Measurements from ENCODE around the gene MOB3C. TPM values are rescaled to one million over a fixed set of nuclear protein-coding genes. Genes with fewer than 3 reads are reported as not detected.

The MOB3C gene
- total RNA-seq, 1 donor from 2014 or later, result 30.2 TPM

GRCh38 chr1:46643368-46643775 lies 26.8 kb upstream of the MOB3C start:
- Histone ChIP-seq H3K9me3 (no peaks in the 10 kb centered on the region), H3K4me3 (no peak overlapping the region), H3K36me3 (peaks cover 18% of the 10 kb centered on the region), H3K4me1 (no peaks in the 10 kb centered on the region), H3K27me3 (ENCODE audit: low read depth) (no peaks in the 10 kb centered on the region), H3K27ac (no peak overlapping the region)
- ATAC-seq (no peak), DNase-seq (no peak)
- no peak for TF ChIP-seq CTCF (IDR thresholded peaks at IDR 0.05)
- intact Hi-C loops (cut with DNase I), result no loop called here

DNA sequence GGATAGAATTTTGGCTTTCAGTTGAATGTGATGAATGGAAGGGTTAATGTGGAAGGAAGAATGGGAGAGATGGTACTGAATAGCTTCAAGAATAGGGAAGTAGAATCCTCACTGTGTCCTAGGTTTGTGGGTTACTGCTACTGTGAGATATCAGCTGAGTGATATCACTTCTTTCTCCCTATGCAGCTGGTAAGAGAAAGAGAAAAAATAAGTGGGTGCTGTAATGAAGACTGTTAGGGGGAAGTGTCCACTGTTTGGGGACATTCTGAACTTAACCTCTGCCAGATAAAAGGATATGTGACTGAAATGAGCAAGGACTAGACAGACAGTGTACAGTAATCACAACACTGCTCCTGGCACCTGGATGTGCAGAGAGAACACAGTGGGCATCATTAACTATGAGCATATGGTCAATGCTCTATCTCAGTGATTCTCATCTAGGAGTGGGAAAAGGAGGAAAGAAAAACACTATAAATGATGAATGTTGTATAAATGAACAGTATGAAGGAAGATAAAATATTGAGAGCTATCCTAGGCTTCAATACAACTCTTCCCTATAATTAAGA lies 25.6 kb upstream of the MOB3C start:
- no peak overlapping the region for H3K27ac ChIP-seq
- intact Hi-C loops (cut with DNase I), result no loop called here
- no peak for ATAC-seq
- no peaks in the 10 kb centered on the region for H3K27me3 ChIP-seq (ENCODE audit: low read depth)
- peaks cover 12% of the 10 kb centered on the region for H3K36me3 ChIP-seq
- H3K4me1 ChIP-seq, result no peaks in the 10 kb centered on the region
- H3K9me3 ChIP-seq, result no peaks in the 10 kb centered on the region
- TF ChIP-seq CTCF (IDR thresholded peaks at IDR 0.05), result no peak
- H3K4me3 ChIP-seq, result no peak overlapping the region
- no peak for DNase-seq

DNA sequence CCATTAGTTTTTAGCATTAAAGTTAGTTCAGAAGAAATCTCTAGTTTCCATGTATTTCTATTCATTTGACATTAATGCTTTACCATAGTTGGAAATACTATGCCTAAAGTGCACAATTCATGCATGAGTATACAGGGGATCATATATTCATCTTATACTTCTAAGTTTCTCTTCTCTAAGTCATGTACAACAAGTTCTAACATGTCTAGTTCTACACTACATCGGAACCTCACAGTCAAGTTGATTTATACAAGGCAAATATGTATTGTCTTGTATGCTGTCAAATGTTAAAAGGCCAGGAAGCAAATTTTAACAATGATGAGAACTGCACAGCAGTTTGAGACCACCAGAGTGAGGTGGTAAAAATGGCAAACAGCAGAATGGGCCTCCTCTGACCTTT lies 22.9 kb upstream of the MOB3C start:
- TF ChIP-seq CTCF (IDR thresholded peaks at IDR 0.05), result no peak
- no peak overlapping the region for H3K4me3 ChIP-seq
- H3K27me3 ChIP-seq (ENCODE audit: low read depth), result no peaks in the 10 kb centered on the region
- no peak overlapping the region for H3K27ac ChIP-seq
- no peaks in the 10 kb centered on the region for H3K9me3 ChIP-seq
- intact Hi-C loops (cut with DNase I), result no loop called here
- H3K36me3 ChIP-seq, result peaks cover 31% of the 10 kb centered on the region
- ATAC-seq (no peak), DNase-seq (no peak)
- no peaks in the 10 kb centered on the region for H3K4me1 ChIP-seq

DNA sequence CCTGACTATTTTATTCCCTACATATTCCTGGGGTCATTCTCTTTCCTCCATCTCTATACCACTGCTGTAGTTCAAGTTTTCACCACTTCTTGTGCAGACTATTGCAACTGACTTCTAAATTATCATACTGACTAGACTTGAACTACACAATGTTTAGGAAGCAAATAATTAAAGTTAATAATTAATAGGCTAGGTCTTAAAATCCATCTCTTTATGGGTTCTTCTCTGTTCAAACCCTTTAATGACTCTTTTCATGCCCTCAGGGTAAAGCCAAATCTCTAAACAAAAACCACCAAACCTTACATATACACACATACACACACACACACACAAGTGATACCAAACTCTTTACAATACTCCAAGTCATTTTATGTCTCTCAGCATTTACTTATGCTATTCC lies 22.3 kb upstream of the MOB3C start:
- H3K36me3 ChIP-seq, result peaks cover 37% of the 10 kb centered on the region
- no peak for ATAC-seq
- intact Hi-C loops (cut with DNase I), result no loop called here

GRCh38 chr1:46637444-46638083 lies 21.0 kb upstream of the MOB3C start:
- Histone ChIP-seq H3K27me3 (ENCODE audit: low read depth) (no peaks in the 10 kb centered on the region), H3K9me3 (no peaks in the 10 kb centered on the region), H3K4me3 (no peak overlapping the region), H3K4me1 (no peaks in the 10 kb centered on the region), H3K27ac (no peak overlapping the region), H3K36me3 (peaks cover 51% of the 10 kb centered on the region)
- intact Hi-C loops (cut with DNase I), result no loop called here
- DNase-seq, result no peak
- ATAC-seq, result no peak
- no peak for TF ChIP-seq CTCF (IDR thresholded peaks at IDR 0.05)

More for the DNA sequence above, 22.3 kb upstream of the MOB3C start:
- no peak overlapping the region for H3K27ac ChIP-seq
- no peak overlapping the region for H3K4me3 ChIP-seq
- no peaks in the 10 kb centered on the region for H3K9me3 ChIP-seq
- TF ChIP-seq CTCF (IDR thresholded peaks at IDR 0.05), result no peak
- DNase-seq, result no peak
- H3K27me3 ChIP-seq (ENCODE audit: low read depth), result no peaks in the 10 kb centered on the region
- H3K4me1 ChIP-seq, result no peaks in the 10 kb centered on the region

Measured in lower lobe of right lung (tissue), 2 donors.